ENCODE results near the gene VMAC. TPM values are rescaled to one million over a fixed set of nuclear protein-coding genes. Genes with fewer than 3 reads are reported as not detected.

VMAC gene
- polyA plus RNA-seq, 4 donors: 1.1 to 8.8 (median 2.7) TPM

- Histone ChIP-seq H3K4me1 (ENCODE audit: control insufficient read depth in 3 of 3, insufficient read depth in 2 of 3, low read depth in 1 of 3, low read length in 2 of 3) (peaks cover 8 to 71% (median 24%) of the 10 kb centered on the region in 3 donors), H3K36me3 (ENCODE audit: control insufficient read depth in 3 of 3, insufficient read depth in 2 of 3, low read depth in 1 of 3, low read length in 3 of 3) (peaks cover 0 to 39% (median 0%) of the 10 kb centered on the region in 3 donors), H3K27me3 (ENCODE audit: control insufficient read depth in 3 of 3, insufficient read depth in 3 of 3, low read length in 3 of 3) (no peaks in the 10 kb centered on the region), H3K4me3 (ENCODE audit: low read depth in 1 of 3, low read length in 3 of 3) (no peak overlapping the region), H3K9me3 (ENCODE audit: control insufficient read depth in 2 of 2, insufficient read depth in 1 of 2, low read depth in 1 of 2, low read length in 1 of 2) (no peaks in the 10 kb centered on the region), H3K27ac (ENCODE audit: low read depth in 1 of 3, low read length in 2 of 3) (no peak overlapping the region)
- no peak for DNase-seq
- FAIRE-seq: no peak
- WGBS, 3 donors: 92 to 95% (median 94%) methylated on average over 10 of the region's 10 CpGs
Measured at GRCh38 chr19:5958851-5959122, 54.1 kb downstream of the VMAC start.

- H3K4me3 ChIP-seq (ENCODE audit: low read depth in 1 of 3, low read length in 3 of 3): no peak overlapping the region
- H3K36me3 ChIP-seq (ENCODE audit: control insufficient read depth in 3 of 3, insufficient read depth in 2 of 3, low read depth in 1 of 3, low read length in 3 of 3): peaks cover 0 to 46% (median 0%) of the 10 kb centered on the region in 3 donors
- 84 to 89% (median 85%) methylated on average over 14 of the region's 14 CpGs for WGBS, 3 donors
- DNase-seq (no peak), FAIRE-seq (no peak)
- peak overlapping the region in 2 of 3 donors; percentile 10 to 50 for H3K27ac ChIP-seq (ENCODE audit: low read depth in 1 of 3, low read length in 2 of 3)
- H3K4me1 ChIP-seq (ENCODE audit: control insufficient read depth in 3 of 3, insufficient read depth in 2 of 3, low read depth in 1 of 3, low read length in 2 of 3): peaks cover 6 to 64% (median 18%) of the 10 kb centered on the region in 3 donors
- H3K9me3 ChIP-seq (ENCODE audit: control insufficient read depth in 2 of 2, insufficient read depth in 1 of 2, low read depth in 1 of 2, low read length in 1 of 2): no peaks in the 10 kb centered on the region
- no peaks in the 10 kb centered on the region for H3K27me3 ChIP-seq (ENCODE audit: control insufficient read depth in 3 of 3, insufficient read depth in 3 of 3, low read length in 3 of 3)
Measured at GRCh38 chr19:5959260-5960004, 54.8 kb downstream of the VMAC start.

Other genes with a start within 250 kb of the VMAC start
- 100 to 1,000 TPM in 2 of 4 donors, 10 to 100 TPM in 2; 41.9 to 134 (median 108) TPM for gene MICOS13, start 224.4 kb upstream of the VMAC start, polyA plus RNA-seq
- gene HSD11B1L, start 223.8 kb upstream of the VMAC start, polyA plus RNA-seq: 1 to 10 TPM; 4.5 to 6.0 (median 4.6) TPM
- gene RPL36, start 214.6 kb upstream of the VMAC start, polyA plus RNA-seq: 1,000 to 10,000 TPM in 3 of 4 donors, 100 to 1,000 TPM in 1; 945 to 1,946 (median 1,407) TPM
- 10 to 100 TPM; 41.6 to 69.2 (median 51.5) TPM for gene LONP1, start 184.7 kb upstream of the VMAC start, polyA plus RNA-seq
- not detected for gene CATSPERD, start 184.2 kb upstream of the VMAC start, polyA plus RNA-seq
- 1 to 10 TPM; 5.1 to 9.7 (median 9.2) TPM for gene PRR22, start 120.1 kb upstream of the VMAC start, polyA plus RNA-seq
- 10 to 100 TPM; 31.8 to 43.8 (median 41.9) TPM for gene DUS3L, start 113.7 kb upstream of the VMAC start, polyA plus RNA-seq
- 1 to 10 TPM in 3 of 4 donors, not detected in 1; 1.1 to 3.0 (median 2.9) TPM for gene NRTN, start 99.8 kb upstream of the VMAC start, polyA plus RNA-seq
- gene FUT6, start 65.2 kb upstream of the VMAC start, polyA plus RNA-seq: 10 to 100 TPM in 3 of 4 donors, 1 to 10 TPM in 1; 1.2 to 34.6 (median 23.2) TPM
- 100 to 1,000 TPM in 1 of 4 donors, 10 to 100 TPM in 2, under 1 TPM in 1; 0.72 to 114 (median 48.6) TPM for gene FUT3, start 53.4 kb upstream of the VMAC start, polyA plus RNA-seq
- gene FUT5, start 34.3 kb upstream of the VMAC start, polyA plus RNA-seq: not detected
- 100 to 1,000 TPM; 187 to 576 (median 476) TPM for gene NDUFA11, start 1.1 kb upstream of the VMAC start, polyA plus RNA-seq
- gene CAPS, start 9.4 kb downstream of the VMAC start, polyA plus RNA-seq: 10 to 100 TPM in 3 of 4 donors, 1 to 10 TPM in 1; 8.7 to 22.7 (median 15.4) TPM
- 10 to 100 TPM; 23.0 to 52.5 (median 38.3) TPM for gene RANBP3, start 73.3 kb downstream of the VMAC start, polyA plus RNA-seq
- 1 to 10 TPM; 1.1 to 9.1 (median 2.3) TPM for gene RFX2, start 205.6 kb downstream of the VMAC start, polyA plus RNA-seq
- under 1 TPM in 2 of 4 donors, not detected in 2; 0.27 to 0.83 TPM for gene ACSBG2, start 230.8 kb downstream of the VMAC start, polyA plus RNA-seq

All from small intestine (tissue), 7 donors.